Panc1 (cell line): Measurements from ENCODE around the gene VTN. TPM values are rescaled to one million over a fixed set of nuclear protein-coding genes. Genes with fewer than 3 reads are reported as not detected.

Source experiments
- ATAC-seq: fragments of 200-7000 bp; cut with Tn5 transposase; 2 replicates; pipeline ENCODE4 v1.9.1; 2020; ENCODE audit warnings: mild to moderate bottlenecking, moderate library complexity
- BruUV-seq: library from RNA; stranded (reverse); fragments of 400-500 nt; replicated peaks from 2 replicates; lab custom pipeline; 2021; lab: Mats Ljungman, UMichigan
- CTCF ChIA-PET: fragments of 300-600 bp; sonication (Branson Sonifier 250); formaldehyde crosslinking; loops from one replicate; lab custom pipeline; 2022; ENCODE audit warnings: antibody characterized with exemption; lab: Charles Lee
- POLR2A ChIA-PET: fragments of 300-600 bp; sonication (Branson Sonifier 250); formaldehyde crosslinking; loops from one replicate; lab custom pipeline; 2022; ENCODE audit warnings: antibody characterized with exemption; lab: Charles Lee
- DNase-seq: peaks from one replicate; pipeline ENCODE4 v3.0.0-alpha.2; 2010; ENCODE audit warnings: low read depth, low spot score
- H3K27ac ChIP-seq: 2 replicates; pipeline ENCODE4 v1.5.1; 2011; ENCODE audit warnings: mild to moderate bottlenecking, low read length, inconsistent platforms
- H3K27me3 ChIP-seq: fragments of 200-500 bp; sonication (Bioruptor generic); 2 replicates; pipeline ENCODE4 v1.6.0; 2014; ENCODE audit warnings: low read length, inconsistent platforms; ENCODE audit not compliant: control insufficient read depth, insufficient read depth
- H3K36me3 ChIP-seq: fragments of 200-500 bp; sonication (Bioruptor generic); 2 replicates; pipeline ENCODE4 v1.5.1; 2014; ENCODE audit warnings: inconsistent platforms, mild to moderate bottlenecking, low read length, moderate library complexity; ENCODE audit not compliant: control insufficient read depth, insufficient read depth
- H3K4me1 ChIP-seq: 2 replicates; pipeline ENCODE4 v1.5.1; 2011; ENCODE audit warnings: inconsistent platforms, mild to moderate bottlenecking, low read length, moderate library complexity; ENCODE audit not compliant: control insufficient read depth, insufficient read depth
- H3K4me3 ChIP-seq, 2 experiments: 2 replicates each; pipeline ENCODE4 v1.5.1; 2011 to 2012; ENCODE audit warnings: low read depth in 2 of 2, low read length in 2 of 2, mild to moderate bottlenecking in 2 of 2, inconsistent platforms in 1 of 2, moderate library complexity in 1 of 2
- H3K9me3 ChIP-seq: fragments of 200-500 bp; sonication (Bioruptor generic); 2 replicates; pipeline ENCODE4 v1.5.1; 2014; ENCODE audit warnings: low read depth, mild to moderate bottlenecking, inconsistent platforms, low read length, moderate library complexity; ENCODE audit not compliant: control insufficient read depth, insufficient read depth
- POLR2AphosphoS5 ChIP-seq: IDR thresholded peaks from 2 replicates; pipeline ENCODE4 v1.6.1; 2012; ENCODE audit warnings: mild to moderate bottlenecking, low read depth, low read length, moderate library complexity
- SIN3A ChIP-seq: IDR thresholded peaks from 2 replicates; pipeline ENCODE4 v1.6.1; 2012; ENCODE audit warnings: low read depth, mild to moderate bottlenecking, low read length, moderate library complexity, borderline replicate concordance; ENCODE audit not compliant: insufficient read depth
- TCF7L2 ChIP-seq: IDR thresholded peaks from 2 replicates; pipeline ENCODE4 v1.6.1; 2011; ENCODE audit warnings: mild to moderate bottlenecking, low read depth, low read length, inconsistent platforms
- in situ Hi-C: cut with HindIII; loops from 2 replicates; pipeline ENCODE4 v1.10.0; 2016; ENCODE audit warnings: low sequenced_read_pairs, low pct_unique_long_range_greater_than_20kb
- intact Hi-C: fragments of 100-400 bp; cut with micrococcal nuclease; formaldehyde crosslinking; loops from one replicate; pipeline ENCODE4 v1.10.0; 2022; ENCODE audit not compliant: unreplicated experiment
- total RNA-seq: library from RNA; stranded (reverse); gene quantifications from one replicate; pipeline ENCODE4 v1.2.1, GENCODE V29; 2021; ENCODE audit not compliant: unreplicated experiment
- TF ChIP-seq, protein P1 (sequence below), 2 experiments: IDR thresholded peaks; 2 replicates each; pipeline ENCODE4 v1.6.1; 2011 to 2012; ENCODE audit warnings: low read depth in 2 of 2, control low read depth in 1 of 2, low read length in 1 of 2, mild to moderate bottlenecking in 1 of 2, moderate library complexity in 1 of 2; ENCODE audit not compliant: insufficient read depth in 1 of 2
- TF ChIP-seq, protein P2 (sequence below): fragments of 450-650 bp; IDR thresholded peaks from 2 replicates; pipeline ENCODE4 v1.5.1; 2017; ENCODE audit warnings: mild to moderate bottlenecking

Gene VTN
- total RNA-seq, 1 experiment from 2014 or later, result 2.3 TPM

DNA sequence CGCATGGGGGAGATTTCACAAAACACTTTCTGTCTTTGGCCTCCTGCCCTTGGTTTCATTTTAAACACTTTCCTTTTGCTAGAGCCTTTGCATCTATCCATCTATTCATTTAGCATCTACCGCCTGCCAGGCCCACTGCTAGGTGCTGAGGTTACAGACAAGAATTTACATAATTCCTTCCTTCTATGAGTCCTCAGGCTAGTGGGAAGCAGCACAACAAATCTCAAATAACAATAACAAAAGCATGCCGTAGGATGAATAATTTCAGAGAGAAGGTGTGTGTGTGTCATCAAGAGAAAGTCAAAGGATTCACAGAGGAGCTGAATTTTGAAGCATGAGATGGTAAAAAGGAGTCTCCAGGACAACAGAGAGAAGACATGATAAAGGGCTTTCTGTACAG, 42.0 kb upstream of the VTN start:
- H3K27me3 ChIP-seq, result no peaks in the 10 kb centered on the region
- no peak overlapping the region for H3K27ac ChIP-seq
- CTCF ChIA-PET, result no interaction called here
- no peak for DNase-seq
- no peaks in the 10 kb centered on the region for H3K36me3 ChIP-seq
- TF ChIP-seq TCF7L2 (no peak), SIN3A (no peak), POLR2AphosphoS5 (no peak)
- TF ChIP-seq, protein P1, sequence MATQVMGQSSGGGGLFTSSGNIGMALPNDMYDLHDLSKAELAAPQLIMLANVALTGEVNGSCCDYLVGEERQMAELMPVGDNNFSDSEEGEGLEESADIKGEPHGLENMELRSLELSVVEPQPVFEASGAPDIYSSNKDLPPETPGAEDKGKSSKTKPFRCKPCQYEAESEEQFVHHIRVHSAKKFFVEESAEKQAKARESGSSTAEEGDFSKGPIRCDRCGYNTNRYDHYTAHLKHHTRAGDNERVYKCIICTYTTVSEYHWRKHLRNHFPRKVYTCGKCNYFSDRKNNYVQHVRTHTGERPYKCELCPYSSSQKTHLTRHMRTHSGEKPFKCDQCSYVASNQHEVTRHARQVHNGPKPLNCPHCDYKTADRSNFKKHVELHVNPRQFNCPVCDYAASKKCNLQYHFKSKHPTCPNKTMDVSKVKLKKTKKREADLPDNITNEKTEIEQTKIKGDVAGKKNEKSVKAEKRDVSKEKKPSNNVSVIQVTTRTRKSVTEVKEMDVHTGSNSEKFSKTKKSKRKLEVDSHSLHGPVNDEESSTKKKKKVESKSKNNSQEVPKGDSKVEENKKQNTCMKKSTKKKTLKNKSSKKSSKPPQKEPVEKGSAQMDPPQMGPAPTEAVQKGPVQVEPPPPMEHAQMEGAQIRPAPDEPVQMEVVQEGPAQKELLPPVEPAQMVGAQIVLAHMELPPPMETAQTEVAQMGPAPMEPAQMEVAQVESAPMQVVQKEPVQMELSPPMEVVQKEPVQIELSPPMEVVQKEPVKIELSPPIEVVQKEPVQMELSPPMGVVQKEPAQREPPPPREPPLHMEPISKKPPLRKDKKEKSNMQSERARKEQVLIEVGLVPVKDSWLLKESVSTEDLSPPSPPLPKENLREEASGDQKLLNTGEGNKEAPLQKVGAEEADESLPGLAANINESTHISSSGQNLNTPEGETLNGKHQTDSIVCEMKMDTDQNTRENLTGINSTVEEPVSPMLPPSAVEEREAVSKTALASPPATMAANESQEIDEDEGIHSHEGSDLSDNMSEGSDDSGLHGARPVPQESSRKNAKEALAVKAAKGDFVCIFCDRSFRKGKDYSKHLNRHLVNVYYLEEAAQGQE (IDR thresholded peaks at IDR 0.05; ENCODE audit: insufficient read depth in 1 of 2, low read depth in 2 of 2, low read length in 1 of 2), result no peak
- TF ChIP-seq, protein P2, sequence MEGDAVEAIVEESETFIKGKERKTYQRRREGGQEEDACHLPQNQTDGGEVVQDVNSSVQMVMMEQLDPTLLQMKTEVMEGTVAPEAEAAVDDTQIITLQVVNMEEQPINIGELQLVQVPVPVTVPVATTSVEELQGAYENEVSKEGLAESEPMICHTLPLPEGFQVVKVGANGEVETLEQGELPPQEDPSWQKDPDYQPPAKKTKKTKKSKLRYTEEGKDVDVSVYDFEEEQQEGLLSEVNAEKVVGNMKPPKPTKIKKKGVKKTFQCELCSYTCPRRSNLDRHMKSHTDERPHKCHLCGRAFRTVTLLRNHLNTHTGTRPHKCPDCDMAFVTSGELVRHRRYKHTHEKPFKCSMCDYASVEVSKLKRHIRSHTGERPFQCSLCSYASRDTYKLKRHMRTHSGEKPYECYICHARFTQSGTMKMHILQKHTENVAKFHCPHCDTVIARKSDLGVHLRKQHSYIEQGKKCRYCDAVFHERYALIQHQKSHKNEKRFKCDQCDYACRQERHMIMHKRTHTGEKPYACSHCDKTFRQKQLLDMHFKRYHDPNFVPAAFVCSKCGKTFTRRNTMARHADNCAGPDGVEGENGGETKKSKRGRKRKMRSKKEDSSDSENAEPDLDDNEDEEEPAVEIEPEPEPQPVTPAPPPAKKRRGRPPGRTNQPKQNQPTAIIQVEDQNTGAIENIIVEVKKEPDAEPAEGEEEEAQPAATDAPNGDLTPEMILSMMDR, result no peak
- no TSS peak for BruUV-seq
- intact Hi-C loops, result no loop called here
- in situ Hi-C loops, result no loop called here
- POLR2A ChIA-PET, result no interaction called here
- H3K4me3 ChIP-seq, result no peak overlapping the region
- no peaks in the 10 kb centered on the region for H3K9me3 ChIP-seq
- ATAC-seq, result no peak
- H3K4me1 ChIP-seq, result no peaks in the 10 kb centered on the region

DNA sequence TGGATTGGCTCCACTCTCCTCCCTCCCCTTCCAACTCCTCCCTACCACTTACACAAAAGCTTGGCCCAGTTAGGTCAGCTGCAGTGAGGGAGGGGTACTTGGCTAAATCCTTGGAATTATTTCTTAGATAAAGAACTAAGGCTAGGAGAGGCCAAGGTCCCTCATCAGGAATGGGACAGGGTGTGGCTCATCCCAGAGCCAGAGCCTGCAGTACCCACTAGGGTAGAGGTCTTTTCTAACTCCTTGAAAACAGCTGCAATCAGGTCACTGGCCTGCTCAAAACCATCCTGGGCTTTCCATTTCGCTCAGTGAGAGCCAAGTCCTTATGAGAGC, 37.8 kb upstream of the VTN start:
- POLR2A ChIA-PET, result no interaction called here
- no TSS peak for BruUV-seq

More for the DNA sequence above, 37.8 kb upstream of the VTN start:
- H3K4me1 ChIP-seq, result peaks cover 8% of the 10 kb centered on the region
- H3K27me3 ChIP-seq, result no peaks in the 10 kb centered on the region
- no peak for DNase-seq
- no peak overlapping the region for H3K27ac ChIP-seq
- TF ChIP-seq POLR2AphosphoS5, result no peak
- TF ChIP-seq, protein P2, result no peak
- TF ChIP-seq, protein P1 (IDR thresholded peaks at IDR 0.05; ENCODE audit: insufficient read depth in 1 of 2, low read depth in 2 of 2, low read length in 1 of 2), result no peak
- TF ChIP-seq SIN3A, result no peak
- TF ChIP-seq TCF7L2, result no peak
- CTCF ChIA-PET, result no interaction called here
- no peaks in the 10 kb centered on the region for H3K9me3 ChIP-seq
- no peak for ATAC-seq
- H3K4me3 ChIP-seq, result no peak overlapping the region
- in situ Hi-C loops (no loop called here), intact Hi-C loops (no loop called here)
- H3K36me3 ChIP-seq, result no peaks in the 10 kb centered on the region
